Measurements from ENCODE around the gene TMC4. TPM values are rescaled to one million over a fixed set of nuclear protein-coding genes. Genes with fewer than 3 reads are reported as not detected.

Gene TMC4
- total and polyA plus RNA-seq, 4 donors = 0.23 to 2.4 (median 1.4) TPM

DNA sequence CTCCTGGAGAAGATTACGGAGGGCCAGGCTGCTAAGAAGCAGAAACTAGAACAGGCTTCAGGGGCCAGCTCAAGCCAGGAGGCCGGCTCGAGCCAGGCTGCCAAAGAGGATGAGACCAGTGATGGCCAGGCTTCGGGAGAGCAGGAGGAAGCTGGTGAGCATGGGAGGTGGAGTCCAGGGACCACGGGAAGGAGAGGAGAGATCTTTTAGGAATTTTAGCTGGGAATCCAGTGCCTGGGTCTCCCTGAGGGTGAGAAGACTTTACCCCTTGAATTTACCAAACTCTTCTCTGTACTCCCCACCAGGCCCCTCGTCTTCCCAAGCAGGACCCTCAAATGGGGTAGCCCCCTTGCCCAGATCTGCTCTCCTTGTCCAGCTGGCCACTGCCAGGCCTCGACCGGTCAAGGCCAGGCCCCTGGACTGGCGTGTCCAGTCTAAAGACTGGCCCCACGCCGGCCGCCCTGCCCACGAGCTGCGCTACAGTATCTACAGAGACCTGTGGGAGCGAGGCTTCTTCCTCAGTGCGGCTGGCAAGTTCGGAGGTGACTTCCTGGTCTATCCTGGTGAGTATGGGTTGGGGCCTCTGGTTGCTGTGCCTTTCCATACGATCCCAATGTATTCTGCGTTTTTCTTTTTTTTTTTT is 19.0 kb upstream of the TMC4 start:
- H3K9me3 ChIP-seq (ENCODE audit: control insufficient read depth in 4 of 4, low read length in 3 of 4) = no peaks in the 10 kb centered on the region
- peaks cover 4 to 17% (median 12%) of the 10 kb centered on the region in 4 donors for H3K36me3 ChIP-seq (ENCODE audit: control insufficient read depth in 4 of 4, insufficient read depth in 3 of 4, low read depth in 1 of 4, low read length in 3 of 4)
- DNase-seq (ENCODE audit: low spot score) = no peak
- TF ChIP-seq, protein P1, sequence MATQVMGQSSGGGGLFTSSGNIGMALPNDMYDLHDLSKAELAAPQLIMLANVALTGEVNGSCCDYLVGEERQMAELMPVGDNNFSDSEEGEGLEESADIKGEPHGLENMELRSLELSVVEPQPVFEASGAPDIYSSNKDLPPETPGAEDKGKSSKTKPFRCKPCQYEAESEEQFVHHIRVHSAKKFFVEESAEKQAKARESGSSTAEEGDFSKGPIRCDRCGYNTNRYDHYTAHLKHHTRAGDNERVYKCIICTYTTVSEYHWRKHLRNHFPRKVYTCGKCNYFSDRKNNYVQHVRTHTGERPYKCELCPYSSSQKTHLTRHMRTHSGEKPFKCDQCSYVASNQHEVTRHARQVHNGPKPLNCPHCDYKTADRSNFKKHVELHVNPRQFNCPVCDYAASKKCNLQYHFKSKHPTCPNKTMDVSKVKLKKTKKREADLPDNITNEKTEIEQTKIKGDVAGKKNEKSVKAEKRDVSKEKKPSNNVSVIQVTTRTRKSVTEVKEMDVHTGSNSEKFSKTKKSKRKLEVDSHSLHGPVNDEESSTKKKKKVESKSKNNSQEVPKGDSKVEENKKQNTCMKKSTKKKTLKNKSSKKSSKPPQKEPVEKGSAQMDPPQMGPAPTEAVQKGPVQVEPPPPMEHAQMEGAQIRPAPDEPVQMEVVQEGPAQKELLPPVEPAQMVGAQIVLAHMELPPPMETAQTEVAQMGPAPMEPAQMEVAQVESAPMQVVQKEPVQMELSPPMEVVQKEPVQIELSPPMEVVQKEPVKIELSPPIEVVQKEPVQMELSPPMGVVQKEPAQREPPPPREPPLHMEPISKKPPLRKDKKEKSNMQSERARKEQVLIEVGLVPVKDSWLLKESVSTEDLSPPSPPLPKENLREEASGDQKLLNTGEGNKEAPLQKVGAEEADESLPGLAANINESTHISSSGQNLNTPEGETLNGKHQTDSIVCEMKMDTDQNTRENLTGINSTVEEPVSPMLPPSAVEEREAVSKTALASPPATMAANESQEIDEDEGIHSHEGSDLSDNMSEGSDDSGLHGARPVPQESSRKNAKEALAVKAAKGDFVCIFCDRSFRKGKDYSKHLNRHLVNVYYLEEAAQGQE (IDR thresholded peaks at IDR 0.05) = no peak
- TF ChIP-seq ZBTB33 (IDR thresholded peaks at IDR 0.05) = no peak
- TF ChIP-seq YY1 (IDR thresholded peaks at IDR 0.05) = no peak
- no peak for TF ChIP-seq JUND (IDR thresholded peaks at IDR 0.05)
- TF ChIP-seq FOXA2 (IDR thresholded peaks at IDR 0.05) = no peak
- TF ChIP-seq HNF4G (IDR thresholded peaks at IDR 0.05) = no peak
- TF ChIP-seq TAF1 (conservative IDR thresholded peaks at IDR 0.05) = no peak
- TF ChIP-seq FOXA1 (IDR thresholded peaks at IDR 0.05) = no peak
- TF ChIP-seq, protein P2, sequence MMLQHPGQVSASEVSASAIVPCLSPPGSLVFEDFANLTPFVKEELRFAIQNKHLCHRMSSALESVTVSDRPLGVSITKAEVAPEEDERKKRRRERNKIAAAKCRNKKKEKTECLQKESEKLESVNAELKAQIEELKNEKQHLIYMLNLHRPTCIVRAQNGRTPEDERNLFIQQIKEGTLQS (IDR thresholded peaks at IDR 0.05) = no peak
- TF ChIP-seq, protein P3, sequence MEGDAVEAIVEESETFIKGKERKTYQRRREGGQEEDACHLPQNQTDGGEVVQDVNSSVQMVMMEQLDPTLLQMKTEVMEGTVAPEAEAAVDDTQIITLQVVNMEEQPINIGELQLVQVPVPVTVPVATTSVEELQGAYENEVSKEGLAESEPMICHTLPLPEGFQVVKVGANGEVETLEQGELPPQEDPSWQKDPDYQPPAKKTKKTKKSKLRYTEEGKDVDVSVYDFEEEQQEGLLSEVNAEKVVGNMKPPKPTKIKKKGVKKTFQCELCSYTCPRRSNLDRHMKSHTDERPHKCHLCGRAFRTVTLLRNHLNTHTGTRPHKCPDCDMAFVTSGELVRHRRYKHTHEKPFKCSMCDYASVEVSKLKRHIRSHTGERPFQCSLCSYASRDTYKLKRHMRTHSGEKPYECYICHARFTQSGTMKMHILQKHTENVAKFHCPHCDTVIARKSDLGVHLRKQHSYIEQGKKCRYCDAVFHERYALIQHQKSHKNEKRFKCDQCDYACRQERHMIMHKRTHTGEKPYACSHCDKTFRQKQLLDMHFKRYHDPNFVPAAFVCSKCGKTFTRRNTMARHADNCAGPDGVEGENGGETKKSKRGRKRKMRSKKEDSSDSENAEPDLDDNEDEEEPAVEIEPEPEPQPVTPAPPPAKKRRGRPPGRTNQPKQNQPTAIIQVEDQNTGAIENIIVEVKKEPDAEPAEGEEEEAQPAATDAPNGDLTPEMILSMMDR (IDR thresholded peaks at IDR 0.05; ENCODE audit: low read depth, low read length, missing input control) = no peak
- TF ChIP-seq NR2F2 (IDR thresholded peaks at IDR 0.05) = no peak
- no peak for TF ChIP-seq GABPA (IDR thresholded peaks at IDR 0.05 in 1 of 2, conservative IDR thresholded peaks at IDR 0.05 in 1 of 2)
- no peak for TF ChIP-seq HNF4A (conservative IDR thresholded peaks at IDR 0.05)
- no peak for TF ChIP-seq RAD21 (IDR thresholded peaks at IDR 0.05)
- TF ChIP-seq MAX (IDR thresholded peaks at IDR 0.05) = no peak
- TF ChIP-seq RXRA (IDR thresholded peaks at IDR 0.05) = no peak
- H3K9ac ChIP-seq (ENCODE audit: low read depth in 1 of 2, low read length in 2 of 2) = peak overlapping the region; percentile 29 to 63
- H3K27me3 ChIP-seq (ENCODE audit: control insufficient read depth in 4 of 4, insufficient read depth in 4 of 4, low read length in 3 of 4) = no peaks in the 10 kb centered on the region
- H3K4me1 ChIP-seq (ENCODE audit: control insufficient read depth in 4 of 4, insufficient read depth in 4 of 4, low read length in 3 of 4) = peaks cover 12 to 24% (median 18%) of the 10 kb centered on the region in 4 donors
- peak overlapping the region; percentile 50 to 78 (median 68) for H3K4me3 ChIP-seq (ENCODE audit: low read depth in 1 of 3, low read length in 3 of 3)
- WGBS = 65% methylated on average over 19 of the region's 19 CpGs
- peak overlapping the region; percentile 96 to 99 for H3K27ac ChIP-seq (ENCODE audit: low read depth in 1 of 2, low read length in 2 of 2)
